K562 (cell line): ENCODE results near the gene CD46. TPM values are rescaled to one million over a fixed set of nuclear protein-coding genes. Genes with fewer than 3 reads are reported as not detected.

Experiments used
- DMBX1 ChIP-seq: fragments of 250-450 bp; sonication (Bioruptor Pico); IDR thresholded peaks from 2 replicates; pipeline ENCODE4 v1.8.0; 2022; ENCODE audit warnings: inconsistent platforms, mild to moderate bottlenecking, moderate library complexity, borderline replicate concordance
- DPF2 ChIP-seq: fragments of 450-650 bp; IDR thresholded peaks from 2 replicates; pipeline ENCODE4 v1.6.1; 2016
- E2F3 ChIP-seq: fragments of 250-450 bp; sonication (Bioruptor Pico); IDR thresholded peaks from 2 replicates; pipeline ENCODE4 v1.4.0; 2020; ENCODE audit warnings: mild to moderate bottlenecking
- FIP1L1 ChIP-seq: fragments of 200-400 bp; formaldehyde crosslinking; IDR thresholded peaks from 2 replicates; pipeline ENCODE4 v1.6.1; 2018; ENCODE audit warnings: mild to moderate bottlenecking, low read depth, low read length; ENCODE audit not compliant: poor library complexity, severe bottlenecking
- FOS ChIP-seq: IDR thresholded peaks from 3 replicates; pipeline ENCODE4 v1.6.1; 2011; ENCODE audit not compliant: insufficient read length; ENCODE audit errors: extremely low read depth
- FOXJ3 ChIP-seq: sonication (generic); formaldehyde crosslinking; IDR thresholded peaks from 2 replicates; pipeline ENCODE4 v1.4.0; 2020; ENCODE audit warnings: mild to moderate bottlenecking, missing genetic modification reagents
- FOXK2 ChIP-seq, 2 experiments: fragments of 450-650 bp; IDR thresholded peaks in 1 of 2; conservative IDR thresholded peaks in 1 of 2; 2 replicates each; pipeline ENCODE4 v1.6.1; 2016; ENCODE audit warnings: low read depth in 2 of 2, mild to moderate bottlenecking in 1 of 2
- PURB ChIP-seq: sonication (generic); formaldehyde crosslinking; IDR thresholded peaks from 2 replicates; pipeline ENCODE4 v1.9.0; 2021; ENCODE audit warnings: low read depth, mild to moderate bottlenecking, missing genetic modification reagents
- SAP30 ChIP-seq: fragments of 200-600 bp; sonication (generic); IDR thresholded peaks from 2 replicates; pipeline ENCODE4 v1.6.1; 2012; ENCODE audit warnings: borderline replicate concordance, low read depth, mild to moderate bottlenecking, moderate library complexity, low read length, control low read depth, inconsistent platforms; ENCODE audit not compliant: insufficient read depth, poor library complexity, severe bottlenecking
- TBP ChIP-seq: optimal IDR thresholded peaks from 2 replicates; pipeline ENCODE3; 2011; ENCODE audit warnings: low read depth, low read length, improper control_type of control experiment
- WHSC1 ChIP-seq: IDR thresholded peaks from one replicate; pipeline ENCODE4 v1.6.1; 2012; ENCODE audit warnings: low read length, control low read depth, inconsistent platforms
- ZKSCAN8 ChIP-seq: fragments of 200-800 bp; sonication (Bioruptor generic); IDR thresholded peaks from 2 replicates; pipeline ENCODE4 v1.6.1; 2016; ENCODE audit warnings: missing genetic modification characterization, missing compliant biosample characterization
- ZNF431 ChIP-seq: sonication (generic); formaldehyde crosslinking; IDR thresholded peaks from 2 replicates; pipeline ENCODE4 v1.8.0; 2022; ENCODE audit warnings: mild to moderate bottlenecking, missing genetic modification reagents
- polyA plus RNA-seq, 8 experiments: library from polyadenylated mRNA; depleted of rRNA in 4 of 8; stranded (reverse) in 5 of 8; unstranded in 3 of 8; fragments of >200 nt; fragmentation: Nextera tagmentation in 2 of 8; fragmentation: Illumina TruSeq in 1 of 8; extraction: Ambion mirVana in 2 of 8; extraction: Trizol in 1 of 8; gene quantifications; 2 replicates each; pipeline versions ENCODE4 v1.2.1 to v1.2.3, GENCODE V29; 2011 to 2014; ENCODE audit warnings: inconsistent platforms in 1 of 8, missing spikeins in 1 of 8
- total RNA-seq, 7 experiments: library from RNA; depleted of rRNA in 6 of 7; stranded (reverse); fragments of >200 nt in 6 of 7; fragmentation: Illumina TruSeq in 2 of 7; extraction: Trizol in 2 of 7; gene quantifications; 2 replicates each; pipeline versions ENCODE4 v1.2.1 to v1.2.3, GENCODE V29; 2011 to 2021; ENCODE audit warnings: low replicate concordance in 1 of 7
- TF ChIP-seq, protein P1 (sequence below): fragments of 250-450 bp; sonication (Bioruptor Pico); IDR thresholded peaks from 2 replicates; pipeline ENCODE4 v1.5.0; 2021
- TF ChIP-seq, protein P2 (sequence below): sonication (generic); formaldehyde crosslinking; IDR thresholded peaks from 2 replicates; pipeline ENCODE4 v1.8.0; 2022; ENCODE audit warnings: missing genetic modification reagents, mild to moderate bottlenecking, borderline replicate concordance

The CD46 gene
- total and polyA plus RNA-seq, 9 of the 15 experiments (the other 6 are each of a cell fraction or from before 2014, with no cell fraction given): 87.9 to 374 (median 156) TPM

DNA sequence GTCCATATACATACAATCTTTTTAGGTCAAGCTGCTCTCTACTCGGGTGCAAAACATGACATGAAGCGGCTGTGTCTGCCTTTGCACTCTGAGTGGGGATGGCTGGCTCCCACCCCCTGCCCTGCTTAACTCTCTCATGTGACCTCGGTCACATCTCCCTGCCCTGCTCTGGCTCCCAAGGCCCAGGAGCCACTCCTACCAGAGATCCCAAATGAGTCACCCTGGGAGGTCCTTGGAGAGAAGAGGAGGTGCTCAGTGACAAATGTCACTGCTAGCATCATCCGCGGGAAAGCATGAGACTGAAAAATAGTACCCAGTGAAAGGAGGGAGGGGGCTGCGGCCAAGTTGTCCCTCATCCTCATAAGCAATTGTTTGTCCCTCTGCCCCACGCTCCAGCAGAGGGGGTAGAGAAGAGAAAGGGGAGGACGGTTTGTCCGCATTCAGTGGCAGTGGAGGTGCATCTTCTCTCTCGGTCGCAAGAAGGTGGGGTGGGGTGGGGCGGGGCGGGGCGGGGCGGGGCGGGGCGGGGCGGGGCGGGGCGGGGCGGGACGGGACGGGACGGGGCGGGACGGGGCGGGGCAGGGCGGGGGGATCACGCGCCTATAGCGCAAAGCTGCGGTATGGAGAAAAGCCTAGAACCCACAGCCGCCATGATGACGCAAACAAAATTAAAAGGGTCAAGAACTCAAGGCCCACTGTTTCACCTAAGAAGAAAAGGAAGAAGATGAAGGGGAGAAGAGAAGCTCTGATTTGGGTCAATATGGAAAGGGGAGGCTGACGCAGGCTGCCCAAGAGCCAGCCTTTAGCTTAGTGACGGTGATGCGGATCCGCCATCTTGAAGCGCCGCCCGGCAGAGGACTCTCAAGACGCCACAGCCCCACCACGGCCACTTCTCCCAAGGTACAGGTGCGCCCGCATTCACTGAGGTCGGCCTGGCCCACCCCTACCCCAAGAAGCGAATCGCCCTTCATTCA lies 66.2 kb downstream of the CD46 start (continued):
- TF ChIP-seq, protein P1, sequence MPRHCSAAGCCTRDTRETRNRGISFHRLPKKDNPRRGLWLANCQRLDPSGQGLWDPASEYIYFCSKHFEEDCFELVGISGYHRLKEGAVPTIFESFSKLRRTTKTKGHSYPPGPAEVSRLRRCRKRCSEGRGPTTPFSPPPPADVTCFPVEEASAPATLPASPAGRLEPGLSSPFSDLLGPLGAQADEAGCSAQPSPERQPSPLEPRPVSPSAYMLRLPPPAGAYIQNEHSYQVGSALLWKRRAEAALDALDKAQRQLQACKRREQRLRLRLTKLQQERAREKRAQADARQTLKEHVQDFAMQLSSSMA (CRISPR knock-in tag): no peak
- TF ChIP-seq E2F3 (CRISPR knock-in tag) (peak; percentile 47; the same call in 1 of the 2 replicates), TBP (no peak), DPF2 (peak; percentile 27; the same call in 1 of the 2 replicates), ZNF431 (CRISPR knock-in tag) (no peak), FOXK2 (conservative IDR thresholded peaks at IDR 0.05 in 1 of 2, IDR thresholded peaks at IDR 0.05 in 1 of 2; ENCODE audit: low read depth in 2 of 2) (no peak), DMBX1 (CRISPR knock-in tag) (peak; percentile 85), WHSC1 (no peak), ZKSCAN8 (no peak), SAP30 (no peak), FOXJ3 (CRISPR knock-in tag) (no peak), PURB (CRISPR knock-in tag) (no peak), FIP1L1 (no peak), FOS (no peak)
- TF ChIP-seq, protein P2, sequence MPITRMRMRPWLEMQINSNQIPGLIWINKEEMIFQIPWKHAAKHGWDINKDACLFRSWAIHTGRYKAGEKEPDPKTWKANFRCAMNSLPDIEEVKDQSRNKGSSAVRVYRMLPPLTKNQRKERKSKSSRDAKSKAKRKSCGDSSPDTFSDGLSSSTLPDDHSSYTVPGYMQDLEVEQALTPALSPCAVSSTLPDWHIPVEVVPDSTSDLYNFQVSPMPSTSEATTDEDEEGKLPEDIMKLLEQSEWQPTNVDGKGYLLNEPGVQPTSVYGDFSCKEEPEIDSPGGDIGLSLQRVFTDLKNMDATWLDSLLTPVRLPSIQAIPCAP (CRISPR knock-in tag): no peak
- TF ChIP-seq, all 486 proteins: peak for 131
